Measurements from ENCODE around the gene HDDC2. TPM values are rescaled to one million over a fixed set of nuclear protein-coding genes. Genes with fewer than 3 reads are reported as not detected.

Gene HDDC2
- total RNA-seq, 4 donors from 2014 or later: 42.6 to 76.6 (median 62.3) TPM

GRCh38 chr6:125340991-125341390, 39.2 kb upstream of the HDDC2 start:
- Histone ChIP-seq H3K27ac (no peak overlapping the region), H3K36me3 (no peaks in the 10 kb centered on the region), H3K27me3 (no peaks in the 10 kb centered on the region), H3K4me1 (peaks cover 0 to 5% (median 0%) of the 10 kb centered on the region in 4 donors), H3K4me3 (no peak overlapping the region), H3K9me3 (no peaks in the 10 kb centered on the region)
- WGBS, 2 donors: 92 to 93% methylated on average over 2 of the region's 2 CpGs
- no peak for DNase-seq (ENCODE audit: low spot score in 2 of 2)
- TF ChIP-seq POLR2A (IDR thresholded peaks at IDR 0.05): no peak

GRCh38 chr6:125340175-125340835, 38.5 kb upstream of the HDDC2 start:
- no peaks in the 10 kb centered on the region for H3K36me3 ChIP-seq
- H3K9me3 ChIP-seq: no peaks in the 10 kb centered on the region
- no peak overlapping the region for H3K27ac ChIP-seq
- WGBS, 2 donors: 57 to 74% methylated on average over 3 of the region's 3 CpGs
- no peaks in the 10 kb centered on the region for H3K4me1 ChIP-seq
- no peaks in the 10 kb centered on the region for H3K27me3 ChIP-seq
- no peak overlapping the region for H3K4me3 ChIP-seq
- TF ChIP-seq POLR2A (IDR thresholded peaks at IDR 0.05) (no peak), CTCF (IDR thresholded peaks at IDR 0.05) (no peak), EP300 (IDR thresholded peaks at IDR 0.05) (no peak)
- DNase-seq (ENCODE audit: low spot score in 2 of 2): no peak

GRCh38 chr6:125339653-125340052, 37.9 kb upstream of the HDDC2 start:
- H3K27me3 ChIP-seq: no peaks in the 10 kb centered on the region
- H3K36me3 ChIP-seq: no peaks in the 10 kb centered on the region
- peaks cover 0 to 3% (median 0%) of the 10 kb centered on the region in 4 donors for H3K9me3 ChIP-seq
- no peak overlapping the region for H3K27ac ChIP-seq
- no peak overlapping the region for H3K4me3 ChIP-seq
- TF ChIP-seq POLR2A (IDR thresholded peaks at IDR 0.05) (no peak), CTCF (IDR thresholded peaks at IDR 0.05) (no peak), EP300 (IDR thresholded peaks at IDR 0.05) (no peak)
- H3K4me1 ChIP-seq: no peaks in the 10 kb centered on the region
- DNase-seq (ENCODE audit: low spot score in 2 of 2): no peak
- WGBS, 2 donors: 24 to 45% methylated on average over 1 of the region's 1 CpG

GRCh38 chr6:125338381-125338780, 36.6 kb upstream of the HDDC2 start:
- Histone ChIP-seq H3K27me3 (no peaks in the 10 kb centered on the region), H3K4me3 (no peak overlapping the region), H3K9me3 (peaks cover 0 to 5% (median 0%) of the 10 kb centered on the region in 4 donors), H3K36me3 (no peaks in the 10 kb centered on the region), H3K4me1 (no peaks in the 10 kb centered on the region), H3K27ac (no peak overlapping the region)
- TF ChIP-seq CTCF (IDR thresholded peaks at IDR 0.05) (no peak), EP300 (IDR thresholded peaks at IDR 0.05) (no peak), POLR2A (IDR thresholded peaks at IDR 0.05) (no peak)
- no peak for DNase-seq (ENCODE audit: low spot score in 2 of 2)

- Histone ChIP-seq H3K36me3 (no peaks in the 10 kb centered on the region), H3K4me1 (no peaks in the 10 kb centered on the region), H3K4me3 (no peak overlapping the region), H3K9me3 (peaks cover 0 to 5% (median 0%) of the 10 kb centered on the region in 4 donors), H3K27me3 (no peaks in the 10 kb centered on the region), H3K27ac (no peak overlapping the region)
- 86 to 93% methylated on average over 6 of the region's 6 CpGs for WGBS, 2 donors
- no peak for TF ChIP-seq CTCF (IDR thresholded peaks at IDR 0.05)
- no peak for TF ChIP-seq POLR2A (IDR thresholded peaks at IDR 0.05)
- no peak for TF ChIP-seq EP300 (IDR thresholded peaks at IDR 0.05)
- DNase-seq (ENCODE audit: low spot score in 2 of 2): no peak
Measured at GRCh38 chr6:125337706-125338105, 35.9 kb upstream of the HDDC2 start.
